ENCODE results near the gene FAM3C.
A peak's percentile ranks its signal among the peaks of the same experiment; 100 is the strongest.

Gene FAM3C

DNA sequence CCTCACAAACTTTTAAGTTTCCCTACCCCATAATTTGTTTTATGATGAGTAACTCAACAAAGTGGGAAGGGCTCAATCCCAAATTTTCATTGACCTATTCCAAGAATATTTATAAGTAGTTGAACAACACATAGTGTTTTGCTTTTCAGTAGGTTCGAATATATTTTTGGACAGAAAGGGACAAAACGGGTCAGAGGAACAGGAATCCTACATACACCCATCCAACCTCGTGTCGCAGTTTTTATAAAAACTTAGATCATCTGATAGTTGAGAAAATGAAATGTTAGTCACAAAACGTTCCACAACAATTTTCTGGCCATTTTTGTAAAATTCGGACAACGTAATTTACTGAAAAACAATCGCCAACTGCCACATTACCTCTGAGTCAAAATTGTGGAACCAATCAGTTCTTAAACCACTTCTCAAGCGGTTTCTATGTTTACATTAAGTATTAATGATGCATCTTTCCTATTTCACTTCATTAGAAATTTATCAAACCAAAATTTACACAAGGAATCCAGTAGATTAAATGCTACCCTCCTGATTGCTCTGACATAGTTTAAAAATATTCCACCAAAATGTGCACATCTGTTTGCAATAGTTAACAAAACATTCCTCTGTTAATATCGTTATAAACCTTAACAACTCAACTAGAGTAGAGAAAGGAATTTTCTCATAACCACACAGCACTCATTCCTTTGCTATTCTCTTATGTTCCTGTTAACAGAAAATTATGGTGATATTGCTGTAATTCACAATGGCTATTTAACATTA lies 61.0 kb downstream of the FAM3C start:
- TF ChIP-seq, protein P1, sequence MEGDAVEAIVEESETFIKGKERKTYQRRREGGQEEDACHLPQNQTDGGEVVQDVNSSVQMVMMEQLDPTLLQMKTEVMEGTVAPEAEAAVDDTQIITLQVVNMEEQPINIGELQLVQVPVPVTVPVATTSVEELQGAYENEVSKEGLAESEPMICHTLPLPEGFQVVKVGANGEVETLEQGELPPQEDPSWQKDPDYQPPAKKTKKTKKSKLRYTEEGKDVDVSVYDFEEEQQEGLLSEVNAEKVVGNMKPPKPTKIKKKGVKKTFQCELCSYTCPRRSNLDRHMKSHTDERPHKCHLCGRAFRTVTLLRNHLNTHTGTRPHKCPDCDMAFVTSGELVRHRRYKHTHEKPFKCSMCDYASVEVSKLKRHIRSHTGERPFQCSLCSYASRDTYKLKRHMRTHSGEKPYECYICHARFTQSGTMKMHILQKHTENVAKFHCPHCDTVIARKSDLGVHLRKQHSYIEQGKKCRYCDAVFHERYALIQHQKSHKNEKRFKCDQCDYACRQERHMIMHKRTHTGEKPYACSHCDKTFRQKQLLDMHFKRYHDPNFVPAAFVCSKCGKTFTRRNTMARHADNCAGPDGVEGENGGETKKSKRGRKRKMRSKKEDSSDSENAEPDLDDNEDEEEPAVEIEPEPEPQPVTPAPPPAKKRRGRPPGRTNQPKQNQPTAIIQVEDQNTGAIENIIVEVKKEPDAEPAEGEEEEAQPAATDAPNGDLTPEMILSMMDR (IDR thresholded peaks at IDR 0.05; ENCODE audit: low read depth, low read length, missing control alignments): no peak
- DNase-seq (ENCODE audit: low read depth): no peak
- in situ Hi-C loops (cut with HindIII; ENCODE audit: low sequenced_read_pairs): loop anchor here (10.0 kb wide), 2 partner anchors 140 to 340 kb away; no protein-coding TSS in a partner anchor
- no peak overlapping the region for H3K4me3 ChIP-seq (ENCODE audit: low read depth, low read length)

DNA sequence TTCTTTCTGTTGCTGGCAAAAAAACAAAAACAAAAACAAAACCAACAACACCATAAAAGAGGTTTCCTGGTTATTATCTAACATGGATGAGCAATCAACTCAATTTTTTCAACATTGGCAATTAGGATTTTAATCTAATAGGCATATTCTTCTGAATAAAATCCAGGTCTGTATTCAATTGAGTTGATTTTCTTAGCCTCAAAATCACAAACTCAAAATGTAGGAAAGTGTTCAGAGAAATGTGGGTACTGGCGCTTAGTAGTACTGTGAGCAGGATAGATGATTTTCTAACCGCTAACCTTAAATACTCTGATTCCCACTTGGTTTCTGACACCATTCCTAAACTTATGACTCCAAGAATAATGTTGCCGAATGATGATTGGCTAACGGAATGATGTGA lies 61.7 kb downstream of the FAM3C start:
- DNase-seq (ENCODE audit: low read depth): no peak
- TF ChIP-seq, protein P1 (IDR thresholded peaks at IDR 0.05; ENCODE audit: low read depth, low read length, missing control alignments): no peak
- in situ Hi-C loops (cut with HindIII; ENCODE audit: low sequenced_read_pairs): loop anchor here (10.0 kb wide), 2 partner anchors 140 to 340 kb away; no protein-coding TSS in a partner anchor
- no peak overlapping the region for H3K4me3 ChIP-seq (ENCODE audit: low read depth, low read length)

DNA sequence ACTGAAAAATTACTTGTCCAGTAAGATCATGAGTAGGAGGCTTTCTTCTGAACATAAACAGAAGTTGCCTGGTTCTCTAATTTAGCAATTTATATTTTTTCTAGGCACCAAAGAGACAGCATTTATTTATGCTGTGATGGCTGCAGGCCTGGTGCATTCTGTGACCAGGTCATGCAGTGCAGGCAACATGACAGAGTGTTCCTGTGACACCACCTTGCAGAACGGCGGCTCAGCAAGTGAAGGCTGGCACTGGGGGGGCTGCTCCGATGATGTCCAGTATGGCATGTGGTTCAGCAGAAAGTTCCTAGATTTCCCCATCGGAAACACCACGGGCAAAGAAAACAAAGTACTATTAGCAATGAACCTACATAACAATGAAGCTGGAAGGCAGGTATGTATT lies 64.5 kb downstream of the FAM3C start:
- in situ Hi-C loops (cut with HindIII; ENCODE audit: low sequenced_read_pairs): loop anchor here (10.0 kb wide), 2 partner anchors 137 to 337 kb away; no protein-coding TSS in a partner anchor
- H3K4me3 ChIP-seq (ENCODE audit: low read depth, low read length): no peak overlapping the region
- TF ChIP-seq, protein P1 (IDR thresholded peaks at IDR 0.05; ENCODE audit: low read depth, low read length, missing control alignments): no peak
- DNase-seq (ENCODE audit: low read depth): no peak

DNA sequence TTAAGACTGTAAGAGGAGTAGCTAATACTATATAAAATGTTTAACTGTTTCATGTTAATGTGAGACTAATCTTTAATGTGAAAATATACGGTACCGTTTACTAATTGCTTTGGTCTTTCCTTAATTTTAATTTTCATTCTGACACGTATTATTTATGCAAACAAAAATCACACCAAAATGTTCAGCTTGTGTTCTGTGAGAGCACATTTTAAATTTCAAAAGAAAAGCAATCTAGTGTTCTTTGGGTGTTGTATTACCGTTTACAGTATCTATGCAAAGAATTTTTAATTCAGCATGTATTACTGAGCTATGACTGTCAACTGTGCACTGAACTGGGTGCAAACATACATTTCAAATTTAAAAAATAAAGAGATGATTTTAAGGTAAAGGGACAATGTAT lies 65.1 kb downstream of the FAM3C start:
- no peak for DNase-seq (ENCODE audit: low read depth)
- TF ChIP-seq, protein P1 (IDR thresholded peaks at IDR 0.05; ENCODE audit: low read depth, low read length, missing control alignments): no peak
- no peak overlapping the region for H3K4me3 ChIP-seq (ENCODE audit: low read depth, low read length)
- in situ Hi-C loops (cut with HindIII; ENCODE audit: low sequenced_read_pairs): loop anchor here (10.0 kb wide), 2 partner anchors 136 to 336 kb away; no protein-coding TSS in a partner anchor

DNA sequence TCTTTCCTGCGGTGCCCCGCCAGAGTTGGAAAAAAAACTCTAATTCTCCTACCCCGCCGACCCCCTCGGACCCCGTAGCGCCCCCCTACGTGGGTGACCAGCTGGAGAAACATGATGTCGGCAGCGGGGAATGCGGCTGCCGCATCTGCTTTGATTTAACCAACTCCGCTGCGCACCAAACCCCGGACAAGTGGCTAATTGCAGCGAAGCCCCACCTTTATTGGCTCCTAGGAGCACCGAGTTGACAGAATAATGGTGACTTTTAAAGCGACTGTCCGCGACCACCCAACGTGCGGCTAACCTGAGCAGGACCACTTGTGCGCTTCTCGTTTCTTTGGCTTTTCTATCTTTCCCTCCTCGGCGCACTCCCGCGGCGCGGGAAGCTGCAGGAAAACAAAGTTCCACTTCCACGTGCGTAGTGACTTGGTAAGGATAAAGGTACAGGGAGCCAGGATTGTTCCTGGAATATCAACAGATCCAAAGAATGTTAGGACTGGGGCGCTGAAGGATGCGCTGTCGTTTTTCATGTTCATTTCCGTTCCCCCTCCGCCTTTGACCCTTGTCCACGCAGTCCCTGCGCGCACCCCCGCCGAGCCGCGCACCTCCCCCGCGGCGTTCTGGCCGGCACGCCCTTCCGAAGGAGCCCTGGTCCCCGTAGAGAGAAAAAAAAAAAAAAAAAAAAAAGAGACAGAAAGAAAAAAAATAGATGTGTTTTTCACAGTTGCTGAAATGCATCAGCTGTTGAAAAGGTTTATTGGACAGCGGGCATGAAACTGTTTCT lies 65.9 kb downstream of the FAM3C start:
- no peak for DNase-seq (ENCODE audit: low read depth)
- peak overlapping the region; percentile 53 for H3K4me3 ChIP-seq (ENCODE audit: low read depth, low read length)
- TF ChIP-seq, protein P1 (IDR thresholded peaks at IDR 0.05; ENCODE audit: low read depth, low read length, missing control alignments): no peak
- in situ Hi-C loops (cut with HindIII; ENCODE audit: low sequenced_read_pairs): loop anchor here (10.0 kb wide), 2 partner anchors 135 to 335 kb away; no protein-coding TSS in a partner anchor
